Measurements from ENCODE around the gene RASGRP4. TPM values are rescaled to one million over a fixed set of nuclear protein-coding genes. Genes with fewer than 3 reads are reported as not detected.
"Not testable (repeated sequence)": the region's sequence is repeated elsewhere in the genome, so short reads cannot be mapped to it uniquely, and the experiment has no call there.

RASGRP4 gene
- total RNA-seq, 2 donors from 2014 or later = 10.1 to 11.3 TPM

- Mint-ChIP-seq H3K27ac (no peak overlapping the region), H3K4me3 (no peak overlapping the region), H3K36me3 (ENCODE audit: insufficient read depth in 2 of 2) (no peaks in the 10 kb centered on the region), H3K4me1 (ENCODE audit: low read depth) (peaks cover 24% of the 10 kb centered on the region), H3K27me3 (ENCODE audit: low read depth) (no peaks in the 10 kb centered on the region), H3K9me3 (no peaks in the 10 kb centered on the region)
- DNase-seq = no peak
- no peak for ATAC-seq (replicated peaks in 1 of 2)
Measured at GRCh38 chr19:38420935-38421334, 5.1 kb downstream of the RASGRP4 start.

DNA sequence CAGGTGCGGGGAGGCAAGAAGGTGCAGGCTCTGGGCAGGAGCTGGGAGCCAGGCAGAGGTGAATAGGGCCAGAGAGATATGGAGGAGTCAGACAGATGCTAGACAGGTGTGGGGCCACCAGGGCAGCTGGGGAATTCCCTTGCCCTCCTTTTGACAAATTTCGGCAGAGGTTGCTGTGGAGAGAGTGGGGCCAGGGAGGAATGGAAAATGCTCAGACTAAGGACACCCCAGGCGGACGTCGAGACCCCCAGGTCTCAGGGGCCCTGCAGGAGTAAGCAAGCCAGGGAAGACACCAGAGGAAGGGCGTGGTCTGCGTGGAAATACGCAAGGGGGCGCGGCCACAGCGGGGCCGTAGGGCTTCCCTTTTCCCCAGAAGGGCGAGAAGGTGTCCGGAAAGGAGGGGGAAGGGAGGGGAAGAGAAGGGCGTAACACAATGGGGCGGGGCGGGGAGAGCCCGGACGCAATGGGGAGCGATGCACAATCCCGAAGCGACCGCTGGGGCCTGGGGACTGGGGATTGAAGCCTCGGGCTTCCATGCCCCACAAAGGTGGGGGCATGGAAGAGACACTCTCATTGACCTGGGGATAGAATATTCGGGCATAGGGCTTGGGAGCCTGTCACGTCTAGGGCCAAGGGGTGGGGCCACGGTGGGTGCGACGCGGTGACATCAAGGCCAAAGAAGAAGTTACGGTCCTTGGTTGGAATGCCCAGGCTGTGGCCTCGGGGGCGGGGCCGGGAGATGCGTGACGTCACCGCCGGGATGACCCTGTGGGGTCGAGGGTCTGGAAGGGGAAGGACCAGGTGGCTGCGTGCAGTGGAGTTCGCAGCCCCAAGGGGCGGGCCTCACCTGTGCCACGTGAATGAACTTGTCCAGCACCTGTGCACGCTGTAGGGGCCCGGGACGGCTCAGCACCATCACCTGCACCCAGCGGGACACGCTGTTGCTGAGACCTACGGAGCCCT is 8.2 kb downstream of the RASGRP4 start:
- Mint-ChIP-seq H3K27me3 (ENCODE audit: low read depth) (no peaks in the 10 kb centered on the region), H3K4me3 (peak overlapping the region; percentile 82 to 86), H3K4me1 (ENCODE audit: low read depth) (peaks cover 24% of the 10 kb centered on the region), H3K36me3 (ENCODE audit: insufficient read depth in 2 of 2) (no peaks in the 10 kb centered on the region), H3K27ac (peak overlapping the region; percentile 6), H3K9me3 (no peaks in the 10 kb centered on the region)
- peak; percentile 58 to 69 for DNase-seq
- peak; percentile 80 to 88 for ATAC-seq (replicated peaks in 1 of 2)

GRCh38 chr19:38417146-38417543 is 8.9 kb downstream of the RASGRP4 start:
- DNase-seq (no peak), ATAC-seq (replicated peaks in 1 of 2) (no peak)
- Mint-ChIP-seq H3K36me3 (ENCODE audit: insufficient read depth in 2 of 2) (no peaks in the 10 kb centered on the region), H3K27me3 (ENCODE audit: low read depth) (no peaks in the 10 kb centered on the region), H3K4me1 (ENCODE audit: low read depth) (peaks cover 24% of the 10 kb centered on the region), H3K9me3 (no peaks in the 10 kb centered on the region), H3K27ac (peak overlapping the region; percentile 6), H3K4me3 (peak overlapping the region; percentile 82 to 86)

DNA sequence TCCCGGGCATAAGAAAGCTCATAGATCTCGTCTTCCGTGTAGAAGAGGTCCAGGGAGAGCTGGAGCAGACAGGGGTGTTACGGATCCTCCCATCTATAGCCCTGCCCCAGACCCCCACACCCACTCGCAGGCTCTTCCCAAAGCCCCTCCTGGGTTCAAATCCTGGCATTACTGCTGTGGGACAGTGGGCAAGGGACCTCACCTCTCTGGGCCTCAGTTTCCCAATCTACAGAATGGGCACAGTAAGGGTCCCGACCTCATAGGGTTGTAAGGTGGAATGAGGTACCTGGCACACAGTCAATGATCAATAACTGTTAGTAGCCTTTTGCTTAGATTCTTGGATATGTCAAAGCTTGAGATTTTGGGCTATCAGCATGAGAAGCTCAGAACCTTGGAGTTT is 12.6 kb downstream of the RASGRP4 start:
- no peak overlapping the region for H3K4me3 Mint-ChIP-seq
- ATAC-seq (replicated peaks in 1 of 2) = no peak
- H3K36me3 Mint-ChIP-seq (ENCODE audit: insufficient read depth in 2 of 2) = peaks cover 0 to 1% of the 10 kb centered on the region in 2 donors
- no peak overlapping the region for H3K27ac Mint-ChIP-seq
- H3K27me3 Mint-ChIP-seq (ENCODE audit: low read depth) = no peaks in the 10 kb centered on the region
- no peaks in the 10 kb centered on the region for H3K9me3 Mint-ChIP-seq
- peaks cover 19% of the 10 kb centered on the region for H3K4me1 Mint-ChIP-seq (ENCODE audit: low read depth)
- DNase-seq = no peak

- ATAC-seq (replicated peaks in 1 of 2) (no peak), DNase-seq (no peak)
- no peaks in the 10 kb centered on the region for H3K9me3 Mint-ChIP-seq
- H3K36me3 Mint-ChIP-seq (ENCODE audit: insufficient read depth in 2 of 2) = peaks cover 0 to 2% of the 10 kb centered on the region in 2 donors
- peaks cover 15% of the 10 kb centered on the region for H3K4me1 Mint-ChIP-seq (ENCODE audit: low read depth)
- H3K27ac Mint-ChIP-seq = no peak overlapping the region
- H3K27me3 Mint-ChIP-seq (ENCODE audit: low read depth) = no peaks in the 10 kb centered on the region
- H3K4me3 Mint-ChIP-seq = no peak overlapping the region
Measured at GRCh38 chr19:38412961-38413360, 13.1 kb downstream of the RASGRP4 start.

DNA sequence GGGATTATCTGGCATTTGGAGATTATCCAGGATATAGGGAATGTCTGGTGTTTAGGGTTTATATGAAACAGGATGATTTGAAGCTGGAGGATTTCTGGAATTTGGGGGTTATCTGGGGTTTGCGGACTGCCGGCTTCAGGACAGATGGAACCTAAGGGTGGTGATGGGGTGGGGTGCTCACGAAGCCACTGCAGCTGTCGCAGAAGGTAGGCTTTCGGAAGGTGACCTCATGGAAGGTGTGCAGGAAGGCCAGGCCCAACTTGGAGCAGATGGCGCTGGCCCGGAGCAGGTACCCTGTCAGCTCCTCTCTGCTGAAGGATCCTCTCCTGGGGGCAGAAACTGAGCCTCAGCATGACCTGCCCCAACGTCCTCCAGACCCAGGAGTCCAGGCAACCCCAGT is 13.5 kb downstream of the RASGRP4 start:
- no peak for DNase-seq
- Mint-ChIP-seq H3K27me3 (ENCODE audit: low read depth) (no peaks in the 10 kb centered on the region), H3K4me1 (ENCODE audit: low read depth) (peaks cover 11% of the 10 kb centered on the region), H3K27ac (no peak overlapping the region), H3K9me3 (no peaks in the 10 kb centered on the region), H3K36me3 (ENCODE audit: insufficient read depth in 2 of 2) (peaks cover 0 to 3% of the 10 kb centered on the region in 2 donors), H3K4me3 (no peak overlapping the region)
- ATAC-seq (replicated peaks in 1 of 2) = no peak

DNA sequence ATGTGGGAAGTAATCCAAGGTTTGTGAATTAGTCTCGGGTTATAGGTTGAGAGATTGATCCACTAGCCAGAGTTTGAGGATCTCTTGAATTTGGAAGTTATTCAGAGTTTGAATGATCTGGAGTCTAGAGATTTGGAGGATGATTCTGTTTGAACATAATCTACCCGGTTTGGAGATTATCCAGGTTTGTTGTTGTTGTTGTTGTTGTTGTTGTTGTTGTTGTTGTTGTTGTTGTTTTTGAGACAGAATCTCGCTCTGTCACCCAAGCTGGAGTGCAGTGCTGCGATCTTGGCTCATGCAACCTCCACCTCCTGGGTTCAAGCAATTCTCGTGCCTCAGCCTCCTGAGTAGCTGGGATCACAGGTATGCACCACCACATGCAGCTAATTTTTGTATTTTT is 14.1 kb downstream of the RASGRP4 start:
- H3K9me3 Mint-ChIP-seq; DNase-seq; H3K27ac Mint-ChIP-seq; H3K36me3 Mint-ChIP-seq (ENCODE audit: insufficient read depth in 2 of 2); H3K4me1 Mint-ChIP-seq (ENCODE audit: low read depth); H3K4me3 Mint-ChIP-seq; ATAC-seq (replicated peaks in 1 of 2); H3K27me3 Mint-ChIP-seq (ENCODE audit: low read depth): not testable (repeated sequence)

GRCh38 chr19:38411041-38411712 is 14.8 kb downstream of the RASGRP4 start:
- no peak overlapping the region for H3K27ac Mint-ChIP-seq
- H3K4me1 Mint-ChIP-seq (ENCODE audit: low read depth) = no peaks in the 10 kb centered on the region
- H3K9me3 Mint-ChIP-seq = no peaks in the 10 kb centered on the region
- H3K36me3 Mint-ChIP-seq (ENCODE audit: insufficient read depth in 2 of 2) = peaks cover 0 to 8% of the 10 kb centered on the region in 2 donors
- ATAC-seq (replicated peaks in 1 of 2) (no peak), DNase-seq (no peak)
- no peaks in the 10 kb centered on the region for H3K27me3 Mint-ChIP-seq (ENCODE audit: low read depth)
- no peak overlapping the region for H3K4me3 Mint-ChIP-seq

DNA sequence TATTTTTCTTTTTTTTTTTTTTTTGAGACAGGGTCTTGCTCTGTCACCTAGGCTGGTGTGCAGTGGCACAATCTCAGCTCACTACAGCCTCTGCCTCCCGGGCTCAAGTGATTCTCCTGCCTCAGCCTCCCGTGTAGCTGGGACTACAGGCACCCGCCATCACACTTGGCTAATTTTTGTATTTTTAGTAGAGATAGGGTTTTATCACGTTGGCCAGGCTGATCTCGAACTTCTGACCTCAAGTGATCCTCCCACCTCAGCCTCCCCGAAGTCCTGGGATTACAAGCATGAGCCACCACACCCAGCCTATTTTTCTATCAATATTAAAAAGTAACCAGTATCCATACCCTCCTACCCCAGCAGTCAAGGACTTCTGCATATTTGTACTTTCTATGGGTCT is 15.6 kb downstream of the RASGRP4 start:
- not testable (repeated sequence) for H3K36me3 Mint-ChIP-seq (ENCODE audit: insufficient read depth in 2 of 2); H3K27ac Mint-ChIP-seq; H3K9me3 Mint-ChIP-seq; H3K4me1 Mint-ChIP-seq (ENCODE audit: low read depth); H3K4me3 Mint-ChIP-seq; DNase-seq; ATAC-seq (replicated peaks in 1 of 2); H3K27me3 Mint-ChIP-seq (ENCODE audit: low read depth)

DNA sequence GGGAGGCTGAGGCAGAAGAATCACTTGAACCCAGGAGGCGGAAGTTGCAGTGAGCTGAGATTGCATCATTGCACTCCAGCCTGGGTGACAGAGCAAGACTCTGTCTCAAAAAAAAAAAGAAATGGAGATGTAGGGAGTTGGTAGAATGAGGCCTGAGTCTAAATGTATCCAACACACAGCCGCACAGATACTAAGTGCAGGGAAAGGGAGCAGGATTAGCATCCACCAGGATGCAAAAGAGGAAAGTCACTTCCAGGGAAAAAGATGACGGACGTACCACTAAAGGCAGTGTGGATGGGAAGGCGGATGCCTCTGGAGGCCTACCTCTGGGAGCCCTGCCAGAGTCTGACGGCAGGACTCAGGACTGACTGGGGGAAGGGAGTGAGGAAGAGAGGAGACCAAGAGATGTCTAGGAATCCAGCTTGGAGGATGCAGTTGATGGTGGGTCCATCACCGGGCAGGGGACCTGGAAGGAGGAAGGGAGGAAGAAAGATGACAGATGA is 16.3 kb downstream of the RASGRP4 start:
- ATAC-seq (replicated peaks in 1 of 2) (no peak), DNase-seq (no peak)
- H3K27me3 Mint-ChIP-seq (ENCODE audit: low read depth) = no peaks in the 10 kb centered on the region
- H3K36me3 Mint-ChIP-seq (ENCODE audit: insufficient read depth in 2 of 2) = peaks cover 0 to 12% of the 10 kb centered on the region in 2 donors
- H3K27ac Mint-ChIP-seq = no peak overlapping the region
- H3K9me3 Mint-ChIP-seq = no peaks in the 10 kb centered on the region
- H3K4me3 Mint-ChIP-seq = no peak overlapping the region
- H3K4me1 Mint-ChIP-seq (ENCODE audit: low read depth) = peaks cover 7% of the 10 kb centered on the region

GRCh38 chr19:38405276-38405675 is 20.7 kb downstream of the RASGRP4 start:
- Mint-ChIP-seq H3K27ac (no peak overlapping the region), H3K36me3 (ENCODE audit: insufficient read depth in 2 of 2) (peaks cover 0 to 12% of the 10 kb centered on the region in 2 donors), H3K4me3 (no peak overlapping the region), H3K27me3 (ENCODE audit: low read depth) (peaks cover 3% of the 10 kb centered on the region), H3K9me3 (no peaks in the 10 kb centered on the region), H3K4me1 (ENCODE audit: low read depth) (peaks cover 16% of the 10 kb centered on the region)
- DNase-seq (no peak), ATAC-seq (replicated peaks in 1 of 2) (no peak)

GRCh38 chr19:38404858-38405257 is 21.2 kb downstream of the RASGRP4 start:
- peaks cover 0 to 12% of the 10 kb centered on the region in 2 donors for H3K36me3 Mint-ChIP-seq (ENCODE audit: insufficient read depth in 2 of 2)

GRCh38 chr19:38402967-38403674 is 22.9 kb downstream of the RASGRP4 start, which contains the start of gene FAM98C:
Gene FAM98C, plus strand, starts transcription at chr19:38403093. Its CDS starts 61 bp downstream, at chr19:38403154.
- peak; percentile 97 for ATAC-seq (replicated peaks in 1 of 2)
- H3K4me3 Mint-ChIP-seq = peak within 1 kb of the TSS; percentile 84 to 96
- DNase-seq = peak; percentile 97 to 99

More at GRCh38 chr19:38404858-38405257, 21.2 kb downstream of the RASGRP4 start:
- Mint-ChIP-seq H3K27ac (no peak overlapping the region), H3K9me3 (no peaks in the 10 kb centered on the region), H3K4me3 (peak overlapping the region; percentile 43 to 96), H3K27me3 (ENCODE audit: low read depth) (peaks cover 7% of the 10 kb centered on the region), H3K4me1 (ENCODE audit: low read depth) (peaks cover 16% of the 10 kb centered on the region)
- DNase-seq (no peak), ATAC-seq (replicated peaks in 1 of 2) (no peak)

More at GRCh38 chr19:38402967-38403674, 22.9 kb downstream of the RASGRP4 start, which contains the start of gene FAM98C:
- H3K9me3 Mint-ChIP-seq = no peaks in the 10 kb centered on the region
- H3K36me3 Mint-ChIP-seq (ENCODE audit: insufficient read depth in 2 of 2) = peaks cover 0 to 12% of the 10 kb centered on the region in 2 donors
- peaks cover 16% of the 10 kb centered on the region for H3K4me1 Mint-ChIP-seq (ENCODE audit: low read depth)
- peaks cover 15% of the 10 kb centered on the region for H3K27me3 Mint-ChIP-seq (ENCODE audit: low read depth)
- peak within 1 kb of the TSS; percentile 57 for H3K27ac Mint-ChIP-seq
